Measurements from ENCODE around the gene MAML3. TPM values are rescaled to one million over a fixed set of nuclear protein-coding genes. Genes with fewer than 3 reads are reported as not detected.

MAML3 gene
- total RNA-seq, 1 donor from 2014 or later, result 8.0 TPM

- Mint-ChIP-seq H3K36me3 (ENCODE audit: unreplicated experiment) (no peaks in the 10 kb centered on the region), H3K27me3 (ENCODE audit: unreplicated experiment) (no peaks in the 10 kb centered on the region), H3K4me3 (ENCODE audit: unreplicated experiment) (no peak overlapping the region), H3K27ac (ENCODE audit: unreplicated experiment) (no peak overlapping the region), H3K4me1 (ENCODE audit: unreplicated experiment) (peaks cover 5% of the 10 kb centered on the region), H3K9me3 (ENCODE audit: unreplicated experiment) (no peaks in the 10 kb centered on the region)
- DNase-seq (ENCODE audit: extremely low spot score, unreplicated experiment), result no peak
- no peak for TF ChIP-seq CTCF (IDR thresholded peaks at IDR 0.05)
These were observed 327.6 kb downstream of the MAML3 start for GRCh38 chr4:139826426-139826825.

- Mint-ChIP-seq H3K4me1 (ENCODE audit: unreplicated experiment) (peaks cover 5% of the 10 kb centered on the region), H3K36me3 (ENCODE audit: unreplicated experiment) (no peaks in the 10 kb centered on the region), H3K27me3 (ENCODE audit: unreplicated experiment) (no peaks in the 10 kb centered on the region), H3K27ac (ENCODE audit: unreplicated experiment) (no peak overlapping the region), H3K4me3 (ENCODE audit: unreplicated experiment) (no peak overlapping the region), H3K9me3 (ENCODE audit: unreplicated experiment) (peaks cover 4% of the 10 kb centered on the region)
- TF ChIP-seq CTCF (IDR thresholded peaks at IDR 0.05), result no peak
- DNase-seq (ENCODE audit: extremely low spot score, unreplicated experiment), result no peak
These were observed 328.4 kb downstream of the MAML3 start for GRCh38 chr4:139825523-139826014.

- Mint-ChIP-seq H3K4me3 (ENCODE audit: unreplicated experiment) (no peak overlapping the region), H3K4me1 (ENCODE audit: unreplicated experiment) (peaks cover 5% of the 10 kb centered on the region)
These were observed 329.0 kb downstream of the MAML3 start for GRCh38 chr4:139824882-139825522.

GRCh38 chr4:139823746-139824145, 330.2 kb downstream of the MAML3 start:
- Mint-ChIP-seq H3K36me3 (ENCODE audit: unreplicated experiment) (no peaks in the 10 kb centered on the region), H3K4me1 (ENCODE audit: unreplicated experiment) (peaks cover 5% of the 10 kb centered on the region), H3K27me3 (ENCODE audit: unreplicated experiment) (no peaks in the 10 kb centered on the region), H3K4me3 (ENCODE audit: unreplicated experiment) (no peak overlapping the region), H3K9me3 (ENCODE audit: unreplicated experiment) (peaks cover 5% of the 10 kb centered on the region), H3K27ac (ENCODE audit: unreplicated experiment) (no peak overlapping the region)
- no peak for TF ChIP-seq CTCF (IDR thresholded peaks at IDR 0.05)
- no peak for DNase-seq (ENCODE audit: extremely low spot score, unreplicated experiment)

More at GRCh38 chr4:139824882-139825522, 329.0 kb downstream of the MAML3 start:
- no peak for TF ChIP-seq CTCF (IDR thresholded peaks at IDR 0.05)
- DNase-seq (ENCODE audit: extremely low spot score, unreplicated experiment), result no peak
- H3K27ac Mint-ChIP-seq (ENCODE audit: unreplicated experiment), result no peak overlapping the region
- H3K36me3 Mint-ChIP-seq (ENCODE audit: unreplicated experiment), result no peaks in the 10 kb centered on the region
- H3K27me3 Mint-ChIP-seq (ENCODE audit: unreplicated experiment), result no peaks in the 10 kb centered on the region
- peaks cover 5% of the 10 kb centered on the region for H3K9me3 Mint-ChIP-seq (ENCODE audit: unreplicated experiment)

GRCh38 chr4:139823345-139823744, 330.6 kb downstream of the MAML3 start:
- Mint-ChIP-seq H3K9me3 (ENCODE audit: unreplicated experiment) (peaks cover 5% of the 10 kb centered on the region), H3K27ac (ENCODE audit: unreplicated experiment) (no peak overlapping the region), H3K4me1 (ENCODE audit: unreplicated experiment) (peaks cover 5% of the 10 kb centered on the region), H3K27me3 (ENCODE audit: unreplicated experiment) (no peaks in the 10 kb centered on the region), H3K4me3 (ENCODE audit: unreplicated experiment) (no peak overlapping the region), H3K36me3 (ENCODE audit: unreplicated experiment) (no peaks in the 10 kb centered on the region)
- no peak for DNase-seq (ENCODE audit: extremely low spot score, unreplicated experiment)
- TF ChIP-seq CTCF (IDR thresholded peaks at IDR 0.05), result no peak
